Pons (tissue), 1 donor: ENCODE data around the gene BPHL.
"Not testable (repeated sequence)": the region's sequence is repeated elsewhere in the genome, so short reads cannot be mapped to it uniquely, and the experiment has no call there.

Experiments used
- DNase-seq: peaks from one replicate; pipeline ENCODE4 v3.0.0-alpha.2; 2016; ENCODE audit warnings: low spot score

BPHL gene

GRCh38 chr6:3179945-3180344, 61.4 kb downstream of the BPHL start:
- DNase-seq = not testable (repeated sequence)

- DNase-seq = no peak
Measured at GRCh38 chr6:3181105-3181504, 62.6 kb downstream of the BPHL start.

GRCh38 chr6:3183066-3183465, 64.6 kb downstream of the BPHL start:
- no peak for DNase-seq

- no peak for DNase-seq
Measured at GRCh38 chr6:3186974-3187382, 68.5 kb downstream of the BPHL start.

- DNase-seq = no peak
Measured at GRCh38 chr6:3188262-3188661, 69.8 kb downstream of the BPHL start.

GRCh38 chr6:3189192-3189591, 70.7 kb downstream of the BPHL start:
- DNase-seq = not testable (repeated sequence)

- no peak for DNase-seq
Measured at GRCh38 chr6:3190056-3190455, 71.5 kb downstream of the BPHL start.

- no peak for DNase-seq
Measured at GRCh38 chr6:3190779-3191178, 72.3 kb downstream of the BPHL start.

GRCh38 chr6:3193102-3193849, 74.8 kb downstream of the BPHL start:
- no peak for DNase-seq

- DNase-seq = peak; percentile 89
Measured at GRCh38 chr6:3194535-3195419, 76.3 kb downstream of the BPHL start.

GRCh38 chr6:3195420-3195694, 76.8 kb downstream of the BPHL start:
- DNase-seq = no peak

GRCh38 chr6:3195695-3196497, 77.4 kb downstream of the BPHL start:
- peak; percentile 56 for DNase-seq

GRCh38 chr6:3196770-3197169, 78.3 kb downstream of the BPHL start:
- DNase-seq = no peak

- not testable (repeated sequence) for DNase-seq
Measured at GRCh38 chr6:3197734-3198133, 79.2 kb downstream of the BPHL start.

- no peak for DNase-seq
Measured at GRCh38 chr6:3199382-3199781, 80.9 kb downstream of the BPHL start.

- DNase-seq = no peak
Measured at GRCh38 chr6:3200682-3201081, 82.2 kb downstream of the BPHL start.

- DNase-seq = no peak
Measured at GRCh38 chr6:3201388-3201787, 82.9 kb downstream of the BPHL start.
